HCEC 1CT (cell line): ENCODE results near the gene FAM186B.

Experiments
- DNase-seq: peaks from one replicate; pipeline ENCODE4 v3.0.0-alpha.2; 2017

FAM186B gene

GRCh38 chr12:49567302-49567610, 38.2 kb downstream of the FAM186B start:
- no peak for DNase-seq

DNA sequence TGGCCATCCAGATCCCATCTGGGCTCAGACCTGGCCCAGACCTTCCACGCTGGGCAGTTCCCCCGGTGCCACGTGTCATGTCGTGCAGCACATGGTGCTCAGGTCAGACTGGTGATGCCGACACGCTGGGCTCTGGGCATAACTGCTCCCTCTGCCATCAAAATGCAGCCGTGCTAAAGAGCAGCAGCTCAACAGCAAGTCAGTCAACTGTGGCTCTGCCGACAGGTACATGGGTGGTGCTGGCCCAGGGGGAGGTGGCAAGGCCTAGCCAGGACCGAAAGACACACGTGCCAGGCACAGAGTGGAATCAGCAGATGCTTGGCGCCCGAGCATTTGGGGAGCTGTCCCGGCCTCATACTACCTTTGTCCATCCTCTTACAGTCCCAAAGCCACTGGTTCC, 39.1 kb downstream of the FAM186B start:
- no peak for DNase-seq

DNA sequence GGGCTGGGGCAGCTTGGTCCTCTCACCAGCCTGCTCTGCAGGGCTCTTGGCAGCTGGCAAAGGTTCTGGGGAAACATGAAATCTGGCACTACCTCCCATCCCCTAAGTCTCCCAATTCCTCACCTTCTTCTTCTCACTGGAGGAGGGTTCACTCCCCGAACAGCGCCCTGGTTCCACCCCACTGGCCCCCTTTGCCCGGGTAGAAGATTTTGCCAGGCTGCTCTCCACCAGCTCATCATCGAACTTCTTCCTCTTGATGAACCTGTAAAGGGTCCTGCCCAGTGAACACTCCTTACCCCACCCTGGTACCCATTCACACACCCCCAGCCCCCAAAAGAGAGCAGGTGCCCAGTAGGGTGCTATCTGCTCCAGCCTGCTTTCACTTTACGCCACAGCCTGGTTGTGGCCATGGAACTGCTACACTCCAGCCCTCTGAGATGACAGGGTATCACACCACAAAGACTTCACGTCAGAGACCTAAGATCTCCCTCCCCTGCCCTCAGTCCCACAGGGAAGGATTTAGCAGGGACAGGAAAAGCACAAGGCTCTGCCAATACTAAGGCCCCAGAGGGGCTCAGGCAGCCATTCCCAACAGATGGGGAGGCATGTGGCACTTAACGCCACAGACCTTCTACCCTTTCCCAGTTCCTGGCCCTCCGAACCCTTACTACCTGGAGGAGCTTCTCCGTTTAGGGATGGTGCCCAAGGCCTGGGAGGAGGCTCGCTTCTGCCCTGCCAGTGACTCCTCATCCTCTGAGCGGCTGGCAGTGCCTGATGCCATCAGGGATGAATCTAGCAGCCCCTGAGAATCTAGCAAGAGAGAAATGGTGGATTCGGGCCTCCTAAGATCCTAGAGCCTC, 39.8 kb downstream of the FAM186B start:
- no peak for DNase-seq

DNA sequence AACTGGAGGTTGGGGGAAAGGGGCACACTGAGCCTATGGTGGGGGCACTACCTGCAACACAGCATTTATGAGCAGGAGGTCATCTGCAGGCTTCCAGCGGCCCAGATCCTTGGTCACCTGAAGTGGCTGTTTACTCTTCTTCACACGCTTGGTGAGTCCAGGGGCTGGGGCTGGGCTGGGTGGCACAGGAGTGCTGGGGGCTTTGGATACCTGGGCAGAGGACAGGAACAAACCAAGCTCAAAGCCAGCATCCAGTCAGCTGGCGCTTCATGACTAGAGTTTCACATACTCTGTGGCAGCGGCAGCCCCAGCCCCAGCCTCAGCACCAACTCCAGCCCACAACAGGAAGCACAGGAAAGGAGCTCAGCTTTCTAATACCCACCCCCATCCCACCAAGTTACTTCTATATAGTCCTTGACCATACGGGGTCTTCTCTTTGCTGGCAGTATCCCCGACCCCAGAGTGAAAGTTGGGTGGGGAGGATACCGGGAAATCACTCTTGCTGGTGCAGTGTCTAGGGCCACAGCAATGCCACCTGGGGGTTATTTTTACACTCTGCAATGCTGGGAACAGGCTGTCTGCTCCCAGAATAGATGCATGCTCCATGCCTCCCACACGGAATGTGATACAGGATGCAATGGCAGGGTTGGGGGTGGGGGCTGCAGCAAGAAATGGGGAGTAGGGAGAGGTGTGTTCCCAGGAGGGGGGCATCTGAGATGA, 40.6 kb downstream of the FAM186B start:
- DNase-seq, result no peak

DNA sequence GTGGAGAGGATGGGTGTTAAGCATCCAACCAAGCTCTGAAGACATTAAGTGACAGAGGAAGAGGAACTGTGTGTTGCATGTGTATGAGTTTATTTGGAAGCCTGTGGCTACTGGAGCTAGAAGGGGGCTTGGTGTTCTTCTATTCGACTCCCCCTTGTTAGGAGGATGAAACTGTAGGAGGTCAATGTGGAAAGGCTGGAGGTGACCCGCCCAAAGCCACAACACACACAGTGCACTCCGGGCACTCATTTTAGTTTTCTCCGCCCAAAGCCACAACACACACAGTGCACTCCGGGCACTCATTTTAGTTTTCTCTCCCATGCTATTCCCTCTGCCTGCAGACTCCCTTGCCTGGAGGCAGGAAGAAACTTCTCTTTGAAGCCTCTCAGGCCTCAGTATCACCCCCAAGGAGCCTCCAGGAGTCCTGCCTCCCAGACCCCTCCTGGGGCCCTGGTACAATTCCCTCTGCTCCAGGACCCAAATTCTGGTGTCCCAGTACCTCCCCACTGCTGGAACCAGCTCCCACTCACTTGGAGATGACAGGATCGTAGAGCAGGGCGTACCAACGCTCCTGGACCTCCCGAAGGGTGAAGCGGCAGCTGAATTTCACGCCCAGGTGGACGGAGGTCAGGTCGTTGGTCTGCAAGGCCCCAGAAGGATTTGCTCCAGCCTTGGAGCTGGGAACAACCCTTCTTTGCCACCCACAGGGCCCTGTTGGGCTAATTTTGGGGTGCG, 41.3 kb downstream of the FAM186B start:
- DNase-seq, result no peak

DNA sequence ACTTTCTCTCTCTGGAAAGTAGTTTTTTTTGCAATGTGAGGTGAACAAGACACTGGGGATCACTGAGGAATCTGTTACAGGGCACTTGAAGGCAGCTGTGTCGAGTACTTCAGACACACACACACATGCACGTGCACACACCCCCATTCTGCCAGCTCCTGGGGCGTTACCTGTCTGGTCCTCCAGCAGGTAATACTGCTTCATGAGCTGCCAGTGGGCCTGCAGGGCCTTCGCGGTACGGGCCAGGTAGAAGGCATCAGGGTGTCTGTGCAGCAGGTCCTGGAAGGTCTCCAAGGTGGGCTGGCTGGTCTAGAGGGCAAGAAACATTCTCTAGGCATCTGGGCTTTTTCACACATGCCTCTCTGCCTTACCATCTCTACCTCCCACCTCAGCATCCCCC, 42.6 kb downstream of the FAM186B start:
- DNase-seq, result no peak

DNA sequence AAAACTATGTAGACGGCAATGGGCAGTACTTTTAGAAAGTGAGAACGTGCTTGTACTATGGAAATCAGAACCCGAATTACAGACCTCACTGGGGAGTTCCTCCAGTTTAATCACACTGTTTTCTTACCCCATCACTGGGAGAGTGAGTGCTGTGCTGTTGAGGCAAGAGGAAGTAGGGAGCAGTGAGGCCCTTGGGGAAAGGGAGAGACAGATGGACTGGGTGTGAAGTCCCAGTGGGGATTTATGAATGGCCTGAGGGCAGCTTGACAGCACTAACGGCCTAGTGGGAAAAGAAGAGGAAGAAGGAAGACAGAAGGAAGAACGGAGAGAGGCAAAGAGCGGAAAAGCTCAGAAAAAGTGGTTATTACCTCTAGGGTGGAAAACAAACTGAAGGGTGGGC, 43.2 kb downstream of the FAM186B start:
- no peak for DNase-seq

- no peak for DNase-seq
Observed at GRCh38 chr12:49560695-49561094, 44.7 kb downstream of the FAM186B start.

DNA sequence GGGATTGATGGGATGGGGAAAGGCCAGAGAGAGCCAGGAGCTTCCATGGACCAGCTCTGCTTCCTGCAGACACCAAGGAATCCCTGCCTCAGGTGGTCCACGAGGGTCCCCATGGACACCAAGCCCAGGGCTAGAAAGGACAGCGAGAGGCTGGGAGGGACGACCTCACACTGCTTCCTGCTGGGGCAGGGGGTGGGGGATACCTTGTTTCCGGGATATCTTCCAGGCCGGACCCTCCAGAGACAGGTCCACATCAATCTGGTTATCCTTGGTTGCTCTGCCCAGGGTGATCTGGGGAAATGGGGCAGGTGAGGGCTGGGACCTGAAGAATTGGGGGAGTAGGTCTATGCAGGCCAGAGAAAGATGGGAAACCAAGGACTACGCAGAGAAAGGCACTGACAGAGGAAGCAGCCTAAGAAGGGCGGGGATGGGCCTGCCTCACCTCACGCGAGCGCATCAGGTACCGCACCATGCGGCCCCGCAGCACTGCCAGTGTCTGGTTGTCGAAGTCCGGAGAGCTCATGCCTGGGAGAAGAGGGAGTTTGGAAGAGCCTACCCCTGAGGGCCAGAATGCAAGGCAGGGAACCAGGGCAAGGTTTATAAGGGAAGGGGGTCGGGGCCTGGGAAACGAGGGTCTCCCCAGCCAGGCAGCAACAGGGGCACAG, 46.3 kb downstream of the FAM186B start:
- DNase-seq, result no peak

DNA sequence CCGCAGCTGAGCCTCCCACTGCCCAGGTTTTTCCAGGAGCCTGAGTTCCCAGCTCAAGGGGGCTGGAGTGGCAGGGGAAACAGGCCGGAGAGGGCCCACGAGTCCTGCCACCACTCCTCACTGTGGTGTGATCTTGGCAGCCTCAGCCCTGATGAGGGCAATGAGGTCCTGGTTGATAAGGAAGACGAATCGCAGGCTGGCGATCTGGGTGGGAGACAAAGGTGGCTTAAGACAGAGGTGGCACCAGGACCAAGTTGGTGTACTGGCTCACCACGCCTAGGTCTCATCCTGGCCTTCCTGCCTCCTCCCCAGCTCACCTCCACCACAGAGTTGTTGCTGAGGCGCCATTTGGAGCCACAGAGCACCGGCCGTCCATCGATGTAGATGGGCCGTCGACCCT, 46.9 kb downstream of the FAM186B start:
- DNase-seq, result no peak

DNA sequence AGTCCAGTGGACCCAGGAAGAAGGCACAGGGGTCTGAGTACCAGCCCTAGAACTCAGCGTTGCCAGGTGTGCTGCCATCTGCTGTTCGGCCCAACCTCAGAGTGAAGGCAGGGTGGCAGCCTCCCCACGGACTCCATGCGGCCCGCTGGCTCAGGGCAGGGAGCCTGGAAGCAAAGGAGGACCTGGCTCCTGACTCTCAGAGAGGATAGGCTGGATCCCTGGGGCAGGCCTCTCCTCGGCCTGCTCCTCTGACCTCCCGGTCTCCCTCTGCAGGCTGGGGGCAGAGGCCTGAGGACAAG, 47.6 kb downstream of the FAM186B start:
- DNase-seq, result no peak

GRCh38 chr12:49557187-49557916, 48.1 kb downstream of the FAM186B start:
- no peak for DNase-seq

DNA sequence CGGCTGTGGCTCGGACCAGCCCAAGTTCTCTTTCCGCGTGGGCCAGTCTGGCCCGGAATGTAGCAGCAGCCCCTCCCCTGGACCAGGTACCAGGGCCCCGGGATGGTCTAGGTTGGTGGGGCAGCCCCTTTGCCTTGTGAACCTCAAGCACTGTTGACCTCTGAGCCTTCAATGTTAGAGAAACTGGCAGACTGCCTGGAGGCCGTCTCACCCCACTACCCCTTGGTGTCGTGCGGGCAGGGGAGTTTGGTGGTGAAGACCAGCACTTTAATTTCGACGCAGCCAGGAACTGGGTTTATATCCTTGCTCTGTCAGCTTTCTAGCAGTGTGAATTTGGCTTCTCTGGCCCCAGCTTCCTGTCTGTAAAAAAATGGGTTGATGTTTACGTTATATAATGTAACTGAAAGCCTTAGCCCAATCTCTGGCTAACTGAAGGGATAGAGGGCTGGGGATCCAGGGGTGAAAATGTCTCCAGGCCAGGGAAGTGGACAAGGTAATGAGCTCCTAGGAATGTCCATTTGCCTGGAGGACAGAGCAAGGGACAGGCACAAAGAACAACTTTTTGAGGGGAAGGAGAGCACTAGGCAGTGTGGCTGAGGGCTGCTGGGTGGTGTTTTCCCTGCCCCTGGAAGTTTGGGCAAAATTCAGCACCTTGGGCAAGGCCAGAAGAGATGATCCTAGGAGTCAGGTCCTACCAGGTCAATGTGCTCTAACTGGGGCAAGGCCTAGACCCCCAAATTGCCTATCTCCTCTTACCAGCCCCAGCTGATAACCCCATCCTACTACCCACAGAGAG, 48.9 kb downstream of the FAM186B start:
- DNase-seq, result no peak

GRCh38 chr12:49555631-49556390, 49.6 kb downstream of the FAM186B start:
- DNase-seq, result no peak

DNA sequence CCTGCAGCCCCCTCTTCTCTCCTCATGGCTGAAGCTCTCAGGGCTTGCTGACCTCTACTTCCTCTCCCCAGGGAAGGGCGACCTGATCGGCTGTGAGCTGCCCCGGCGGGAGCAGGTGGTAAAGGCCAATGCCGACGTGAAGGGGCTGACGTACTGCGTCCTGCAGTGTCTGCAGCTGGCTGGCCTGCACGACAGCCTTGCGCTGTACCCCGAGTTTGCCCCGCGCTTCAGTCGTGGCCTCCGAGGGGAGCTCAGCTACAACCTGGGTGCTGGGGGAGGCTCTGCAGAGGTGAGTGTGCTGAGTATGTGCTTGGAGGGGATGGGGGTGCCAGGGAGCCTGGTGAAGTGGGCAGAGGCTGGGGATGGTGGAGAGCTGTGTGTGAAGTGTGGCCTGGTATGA, 51.2 kb downstream of the FAM186B start:
- DNase-seq, result no peak

DNA sequence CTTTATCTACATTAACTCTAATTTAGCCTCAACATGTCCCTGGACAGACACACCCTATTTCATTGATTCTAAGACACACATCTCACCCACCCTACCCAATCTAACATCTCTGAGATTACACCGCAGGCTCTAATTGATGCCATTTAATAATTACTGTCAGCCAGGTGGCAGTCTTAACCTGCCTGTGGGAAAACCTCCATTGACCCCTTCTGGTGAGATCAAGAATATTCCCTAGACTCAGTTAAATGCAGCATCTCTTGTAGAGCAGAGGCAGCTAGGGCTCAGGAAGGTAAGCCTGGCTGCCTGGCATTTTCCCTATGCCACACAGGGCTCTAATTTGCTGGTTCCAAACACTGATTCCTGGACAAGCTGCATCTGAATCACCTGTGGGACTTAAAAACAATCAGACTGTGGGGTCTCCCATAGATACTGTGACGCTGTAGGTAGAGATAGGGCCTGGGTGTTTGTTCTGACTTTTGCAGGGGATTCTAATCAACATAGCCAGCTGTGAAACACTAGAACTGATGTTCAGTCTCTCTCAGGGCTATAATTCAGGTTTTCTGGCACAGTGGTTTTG, 51.8 kb downstream of the FAM186B start:
- DNase-seq, result peak; percentile 25

- no peak for DNase-seq
Observed at GRCh38 chr12:49552899-49553298, 52.5 kb downstream of the FAM186B start.

DNA sequence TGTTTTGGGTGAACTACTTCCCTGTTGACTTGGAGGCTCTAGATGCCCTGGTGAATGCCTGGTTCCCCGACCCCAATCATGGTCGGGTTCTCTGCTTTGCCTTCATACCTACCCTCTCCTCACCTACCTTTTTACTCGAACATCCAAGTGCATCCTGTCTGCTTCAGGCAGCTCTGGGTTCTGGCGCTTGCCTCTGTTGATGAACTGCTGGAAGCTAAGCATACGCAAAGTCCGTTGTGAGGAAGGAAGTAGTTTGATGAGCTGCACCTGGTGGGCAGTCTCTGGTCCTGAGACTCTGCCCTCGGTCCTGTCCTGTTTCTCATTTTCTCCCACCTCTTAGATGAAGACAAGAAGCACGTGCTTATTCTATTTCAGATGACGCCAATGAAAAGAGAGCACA, 53.0 kb downstream of the FAM186B start:
- no peak for DNase-seq

DNA sequence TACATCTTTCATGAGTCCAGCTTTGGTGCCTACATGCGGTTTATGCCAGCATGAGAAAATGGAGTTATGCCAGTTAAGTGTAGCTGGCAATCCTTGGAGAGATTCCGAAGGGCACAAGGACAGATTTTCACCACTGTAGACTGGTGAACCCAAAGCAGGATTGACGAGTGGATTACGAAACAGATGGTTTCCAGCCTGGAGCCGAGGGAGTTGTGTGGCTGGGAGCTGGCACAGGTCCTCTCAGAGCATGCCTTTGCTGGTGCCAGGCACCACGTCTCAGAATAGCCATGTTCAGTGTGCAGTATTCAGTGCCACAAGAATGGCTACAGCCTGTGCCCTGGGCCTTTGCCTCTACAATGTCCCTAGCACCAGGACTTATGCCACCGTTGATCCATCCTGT, 53.4 kb downstream of the FAM186B start:
- no peak for DNase-seq

DNA sequence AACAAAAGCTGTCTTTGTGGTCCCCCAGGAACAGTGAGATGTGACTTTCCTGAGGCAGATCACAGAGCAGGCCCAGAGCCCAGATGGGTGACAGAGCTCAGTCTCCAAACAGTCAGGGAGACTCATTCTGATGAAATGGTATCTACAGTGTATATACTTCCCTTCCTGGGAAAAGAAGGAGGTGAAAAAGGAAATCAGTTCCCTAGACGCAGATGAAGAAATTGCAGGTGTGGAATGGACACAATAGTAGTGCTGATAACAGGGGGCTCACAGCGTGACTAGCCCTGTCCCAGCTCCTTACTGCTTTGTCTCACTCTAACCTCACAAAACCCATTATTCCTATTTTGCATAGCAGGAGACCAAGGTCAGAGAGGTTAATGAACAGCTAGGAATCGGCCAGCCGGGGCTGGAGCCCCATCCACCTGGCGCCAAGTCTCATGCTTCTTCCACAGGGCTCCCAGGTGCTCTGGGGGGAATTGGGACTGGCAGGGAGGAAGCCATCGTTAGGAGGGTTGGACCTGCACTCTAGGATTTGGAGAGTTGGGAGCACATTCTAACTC, 54.7 kb downstream of the FAM186B start:
- DNase-seq, result no peak
